H4 (cell line): Measurements from ENCODE around the gene ATP6V1B1. TPM values are rescaled to one million over a fixed set of nuclear protein-coding genes. Genes with fewer than 3 reads are reported as not detected.
A peak's percentile ranks its signal among the peaks of the same experiment; 100 is the strongest.

Experiments used
- DNase-seq: peaks from one replicate; pipeline ENCODE4 v3.0.0-alpha.2; 2015; ENCODE audit warnings: low spot score
- total RNA-seq: library from RNA; depleted of rRNA; stranded (reverse); fragments of >200 nt; shearing (Covaris generic); gene quantifications from 2 replicates; pipeline ENCODE4 v1.2.3, GENCODE V29; 2014

ATP6V1B1 gene
- total RNA-seq, 1 experiment from 2014 or later = 0.45 TPM

- DNase-seq = no peak
These were observed 34.3 kb upstream of the ATP6V1B1 start for GRCh38 chr2:70901227-70902066.

DNA sequence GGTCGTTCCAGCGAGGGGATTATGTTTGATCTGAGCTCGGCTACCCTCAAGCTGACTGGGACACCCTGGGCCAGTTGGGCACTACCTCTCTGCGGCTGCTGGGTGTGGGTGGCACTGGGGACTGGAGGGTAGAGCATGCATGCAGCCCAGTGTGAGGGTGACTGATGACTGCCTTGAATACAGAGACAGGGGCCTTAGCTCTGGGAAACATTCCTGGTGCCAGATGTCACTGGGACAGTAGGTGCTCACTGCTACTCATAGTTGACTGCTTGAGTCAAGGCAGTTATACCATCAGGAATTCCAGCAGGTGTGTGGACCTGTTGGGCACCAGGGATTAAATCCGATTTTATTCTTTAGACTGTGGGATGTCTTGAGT lies 33.6 kb upstream of the ATP6V1B1 start:
- DNase-seq = no peak

DNA sequence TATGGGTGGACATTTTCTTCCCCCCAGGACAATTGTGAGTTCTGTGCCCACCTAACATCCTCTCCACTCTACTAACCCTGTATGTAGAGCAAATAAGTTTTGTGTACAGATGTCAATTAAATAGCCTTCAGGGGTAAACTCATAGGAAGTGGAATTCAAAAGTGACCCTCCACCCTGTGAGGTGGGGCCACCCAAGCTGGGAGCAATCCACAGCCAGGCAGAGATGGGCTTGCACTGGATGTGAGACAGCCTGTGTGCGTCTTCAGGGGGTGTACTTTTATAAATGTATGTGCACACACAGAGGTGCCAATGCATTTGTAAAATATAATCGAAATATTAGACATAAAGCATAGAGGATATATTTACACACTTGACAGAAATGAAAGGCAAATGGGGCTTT lies 33.1 kb upstream of the ATP6V1B1 start:
- DNase-seq = no peak

DNA sequence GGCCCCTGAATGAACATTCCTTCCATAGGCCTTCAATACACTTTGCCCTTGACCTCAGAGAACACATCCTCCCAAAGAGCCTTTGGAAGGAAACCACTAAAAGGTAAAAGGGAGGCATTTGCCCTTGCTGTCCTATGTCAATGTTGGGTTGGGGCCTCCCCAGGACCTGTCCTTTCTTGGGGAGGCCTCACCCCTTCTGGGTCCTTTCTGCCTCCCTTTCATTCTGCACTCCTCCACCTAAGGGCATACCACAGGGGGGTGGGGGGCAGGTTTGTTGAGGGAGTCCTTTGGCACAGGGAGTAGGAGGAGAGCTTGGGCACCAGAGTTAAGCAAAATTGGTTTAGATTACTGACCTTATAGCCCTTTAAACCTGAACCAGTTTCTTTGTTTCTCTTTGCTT lies 32.5 kb upstream of the ATP6V1B1 start:
- DNase-seq = no peak

- no peak for DNase-seq
These were observed 31.9 kb upstream of the ATP6V1B1 start for GRCh38 chr2:70903641-70904340.

- DNase-seq = no peak
These were observed 31.1 kb upstream of the ATP6V1B1 start for GRCh38 chr2:70904371-70905216.

DNA sequence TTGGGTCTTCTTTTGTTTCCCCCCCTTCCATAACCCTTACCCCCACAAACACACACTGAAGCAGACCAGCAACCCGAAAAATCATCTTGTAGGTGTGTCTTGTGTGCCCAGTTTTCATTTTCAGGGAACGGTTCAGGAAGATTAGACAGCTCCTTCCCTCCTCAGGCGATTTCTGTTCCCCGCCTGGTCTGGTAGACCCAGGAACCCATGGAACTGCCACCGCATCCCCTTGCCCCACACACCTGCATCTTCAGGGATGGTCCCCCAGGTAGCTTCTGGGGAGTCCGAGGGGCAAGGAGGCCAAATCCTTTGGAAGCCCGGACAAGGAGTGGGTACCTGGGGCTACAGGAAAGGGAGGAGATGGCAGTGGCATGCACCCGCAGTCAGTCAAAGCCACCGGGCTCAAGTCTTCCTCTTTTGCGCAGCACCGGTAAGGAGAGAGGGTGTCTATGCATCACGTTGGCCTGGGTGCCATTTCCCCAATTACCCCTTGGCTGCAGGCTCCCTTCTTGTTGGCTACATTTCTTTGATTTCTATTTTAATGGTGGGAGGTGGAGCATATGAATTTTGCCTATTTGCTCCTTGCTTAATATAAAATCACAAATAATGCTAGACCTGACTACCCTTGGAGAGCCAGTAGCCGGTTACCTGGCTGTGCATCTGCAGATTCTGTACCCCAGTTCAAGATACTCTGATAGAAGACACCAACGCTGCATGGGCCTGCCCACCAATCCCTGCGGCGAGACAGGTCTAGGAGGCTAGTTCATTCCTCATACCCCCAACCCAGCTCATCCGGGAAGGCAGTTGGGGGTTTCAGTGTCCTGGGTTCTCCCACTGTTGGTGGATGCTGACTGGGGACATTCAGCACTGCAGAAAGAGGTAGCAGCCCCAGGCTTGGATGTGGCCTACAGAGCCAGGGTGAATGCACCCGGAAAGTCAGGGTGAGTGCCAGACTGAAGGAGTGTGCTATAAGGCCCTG lies 30.0 kb upstream of the ATP6V1B1 start:
- DNase-seq = no peak

DNA sequence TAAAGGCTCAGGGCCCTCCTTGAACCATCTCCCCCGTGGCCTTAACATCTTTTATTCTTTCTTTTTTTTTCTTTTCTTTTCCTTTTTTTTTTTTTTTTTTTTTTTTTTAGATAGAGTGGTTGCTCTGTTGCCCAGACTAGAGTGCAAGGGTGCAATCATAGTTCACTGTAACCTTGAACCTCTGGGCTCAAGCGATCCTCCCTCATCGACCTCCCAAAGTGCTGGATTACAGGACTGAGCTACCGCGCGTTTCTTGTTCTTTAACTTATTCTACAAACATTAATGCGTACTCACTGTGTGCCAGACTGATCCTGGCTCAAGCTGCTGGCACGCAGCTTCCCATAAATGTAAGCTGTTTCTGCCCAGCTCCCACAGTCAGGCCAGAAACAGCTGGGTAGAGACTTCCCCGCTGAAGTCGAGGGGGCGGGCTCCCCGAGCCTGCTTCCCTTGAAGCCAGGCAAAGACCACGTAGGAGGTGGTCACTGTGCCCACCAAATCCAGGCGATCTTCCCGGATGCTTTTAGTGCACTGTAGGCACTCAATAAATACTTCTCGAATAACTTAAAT lies 29.2 kb upstream of the ATP6V1B1 start:
- DNase-seq = no peak

GRCh38 chr2:70907130-70908057 lies 28.3 kb upstream of the ATP6V1B1 start:
- DNase-seq = no peak

GRCh38 chr2:70916291-70916690 lies 19.4 kb upstream of the ATP6V1B1 start:
- no peak for DNase-seq

DNA sequence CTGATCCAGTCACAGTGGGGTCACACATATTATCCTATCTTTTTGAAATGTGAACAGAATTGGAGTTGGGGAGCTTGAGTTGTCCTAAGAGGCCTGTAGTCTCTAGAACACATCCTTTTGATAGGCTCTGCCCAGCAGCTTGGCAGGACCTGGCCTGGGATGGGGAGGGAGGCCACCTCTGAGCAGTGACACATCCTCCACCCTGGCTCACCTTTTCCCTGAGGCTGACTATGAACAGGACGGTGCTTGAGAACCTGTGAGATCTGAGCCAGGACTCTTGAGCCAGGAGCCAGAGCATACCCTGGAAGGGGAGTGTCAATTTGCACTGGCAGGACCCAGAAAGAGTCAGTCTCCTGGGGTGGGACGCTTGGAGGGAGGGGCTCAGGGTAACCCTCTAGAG lies 17.7 kb upstream of the ATP6V1B1 start:
- no peak for DNase-seq

- DNase-seq = peak; percentile 64
These were observed 15.9 kb upstream of the ATP6V1B1 start for GRCh38 chr2:70919672-70920366.

DNA sequence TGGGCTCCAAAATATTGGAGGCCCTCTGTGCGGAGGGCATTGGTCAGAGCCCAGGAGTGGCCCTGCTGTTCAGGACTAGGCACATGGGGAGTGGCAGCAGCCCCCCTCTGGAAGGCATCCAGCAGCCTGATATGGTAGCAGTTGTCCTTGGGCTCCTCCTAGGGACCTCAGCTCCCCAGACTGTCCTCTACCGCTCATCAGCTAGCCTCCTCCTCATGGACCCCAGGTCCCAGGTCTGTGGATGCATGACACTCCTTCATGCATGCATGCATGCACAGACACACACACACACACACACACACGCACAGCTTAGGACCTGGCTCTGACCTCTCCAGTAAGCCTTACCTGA lies 15.4 kb upstream of the ATP6V1B1 start:
- DNase-seq = no peak

- no peak for DNase-seq
These were observed 14.7 kb upstream of the ATP6V1B1 start for GRCh38 chr2:70921031-70921430.

DNA sequence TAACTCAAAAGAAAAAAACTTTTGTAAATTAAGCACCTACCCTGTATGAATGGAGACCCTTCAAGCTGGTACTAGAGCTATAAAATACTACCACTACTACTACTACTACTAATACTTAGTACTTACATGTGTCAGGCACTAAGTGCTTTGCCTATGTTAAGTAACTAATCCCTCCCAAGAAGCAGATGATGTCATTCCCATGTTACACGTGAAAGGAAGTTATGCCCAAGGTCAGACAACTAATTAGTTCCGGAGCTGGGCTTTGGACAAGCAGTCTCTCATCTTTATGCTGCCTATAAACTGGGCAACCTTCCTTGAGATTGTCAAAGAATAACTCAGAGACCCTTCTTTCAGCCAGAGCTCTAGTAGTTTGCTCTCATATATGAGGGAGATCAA lies 13.9 kb upstream of the ATP6V1B1 start:
- DNase-seq = no peak

GRCh38 chr2:70922235-70923234 lies 13.2 kb upstream of the ATP6V1B1 start:
- no peak for DNase-seq

DNA sequence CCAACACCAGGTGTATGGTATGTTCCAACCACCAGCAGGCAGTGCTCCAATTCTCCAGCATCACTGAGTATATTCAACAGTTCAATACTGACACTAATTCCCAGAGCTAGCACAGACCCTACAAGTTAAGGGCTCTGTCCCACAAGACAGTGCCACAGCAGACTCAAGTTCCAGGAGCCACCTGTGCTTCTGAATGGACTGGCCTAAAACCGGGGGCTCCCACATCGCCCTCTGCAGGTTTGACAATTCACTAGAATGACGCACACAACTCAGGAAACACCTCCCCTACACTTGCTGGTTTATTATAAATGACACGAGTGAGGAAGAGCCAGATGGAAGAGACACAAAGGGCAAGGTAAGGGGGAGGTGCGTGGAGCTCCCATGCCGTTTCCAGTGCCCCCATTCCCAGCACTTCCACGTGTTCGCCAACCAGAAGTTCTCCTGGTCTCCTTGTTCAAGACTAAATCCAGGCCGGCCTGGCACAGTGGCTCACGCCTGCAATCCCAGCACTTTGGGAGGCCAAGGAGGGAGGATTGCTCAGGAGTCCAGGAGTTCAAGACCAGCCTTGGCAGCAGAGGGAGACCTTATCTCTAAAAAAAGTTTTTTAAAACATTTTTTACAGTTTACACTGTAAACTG lies 12.2 kb upstream of the ATP6V1B1 start:
- no peak for DNase-seq
